22Rv1 (cell line): Measurements from ENCODE around the gene GRIN3A.

Experiments used
- CTCF ChIP-seq: fragments of 450-650 bp; IDR thresholded peaks from 2 replicates; pipeline ENCODE4 v1.5.1; 2017; ENCODE audit warnings: mild to moderate bottlenecking
- ZFX ChIP-seq: fragments of 450-650 bp; IDR thresholded peaks from 2 replicates; pipeline ENCODE4 v1.6.1; 2017; ENCODE audit warnings: antibody characterized with exemption, borderline replicate concordance

- TF ChIP-seq CTCF (no peak), ZFX (no peak)
Observed at GRCh38 chr9:101677861-101678260, 60.6 kb downstream of the GRIN3A start.
